Naive B cell (primary cell): Measurements from ENCODE around the gene ZC3H12C. TPM values are rescaled to one million over a fixed set of nuclear protein-coding genes. Genes with fewer than 3 reads are reported as not detected.
"Not testable (repeated sequence)": the region's sequence is repeated elsewhere in the genome, so short reads cannot be mapped to it uniquely, and the experiment has no call there.

Experiments used
- ATAC-seq, 2 donors: fragments of 150-1000 bp; cut with Tn5 transposase; 2 replicates each; pipeline ENCODE4 v1.10.0; 2021; ENCODE audit warnings: low read depth in 2 of 2, mild to moderate bottlenecking in 2 of 2, moderate library complexity in 2 of 2
- DNase-seq: peaks from one replicate; pipeline ENCODE4 v3.0.0; 2022
- H3K27ac Mint-ChIP-seq, 6 donors: one replicate each; pipeline ENCODE4 v1.8.0; 2020 to 2022; ENCODE audit warnings: mild to moderate bottlenecking in 6 of 6, mixed read lengths in 6 of 6, moderate library complexity in 5 of 6, inconsistent platforms in 2 of 6
- H3K27me3 Mint-ChIP-seq, 3 donors: one replicate each; pipeline ENCODE4 v1.8.0; 2021 to 2022; ENCODE audit warnings: mixed read lengths in 3 of 3, mild to moderate bottlenecking in 1 of 3
- H3K36me3 Mint-ChIP-seq, 2 donors: one replicate each; pipeline ENCODE4 v1.8.0; 2020 to 2022; ENCODE audit warnings: mixed read lengths in 2 of 2, inconsistent platforms in 1 of 2, mild to moderate bottlenecking in 1 of 2
- H3K4me1 Mint-ChIP-seq, 3 donors: one replicate each; pipeline ENCODE4 v1.8.0; 2020 to 2022; ENCODE audit warnings: mixed read lengths in 3 of 3, inconsistent platforms in 1 of 3, mild to moderate bottlenecking in 1 of 3, moderate library complexity in 1 of 3
- H3K4me3 Mint-ChIP-seq, 8 donors: one replicate each; pipeline ENCODE4 v1.8.0; 2020 to 2022; ENCODE audit warnings: mild to moderate bottlenecking in 8 of 8, mixed read lengths in 8 of 8, moderate library complexity in 8 of 8, inconsistent platforms in 2 of 8
- H3K9me3 Mint-ChIP-seq, 7 donors: one replicate each; pipeline ENCODE4 v1.8.0; 2020 to 2022; ENCODE audit warnings: mixed read lengths in 7 of 7, mild to moderate bottlenecking in 5 of 7, inconsistent platforms in 2 of 7, moderate library complexity in 1 of 7
- polyA plus RNA-seq, 6 donors: library from polyadenylated mRNA; unstranded; fragments of 300-500 nt; fragmentation: Illumina TruSeq; gene quantifications; one replicate each; pipeline ENCODE4 v1.2.3, GENCODE V29; 2021; ENCODE audit warnings: low read depth in 6 of 6

ZC3H12C gene
- polyA plus RNA-seq, 6 donors from 2014 or later, result 0.08 TPM; not detected in 5

DNA sequence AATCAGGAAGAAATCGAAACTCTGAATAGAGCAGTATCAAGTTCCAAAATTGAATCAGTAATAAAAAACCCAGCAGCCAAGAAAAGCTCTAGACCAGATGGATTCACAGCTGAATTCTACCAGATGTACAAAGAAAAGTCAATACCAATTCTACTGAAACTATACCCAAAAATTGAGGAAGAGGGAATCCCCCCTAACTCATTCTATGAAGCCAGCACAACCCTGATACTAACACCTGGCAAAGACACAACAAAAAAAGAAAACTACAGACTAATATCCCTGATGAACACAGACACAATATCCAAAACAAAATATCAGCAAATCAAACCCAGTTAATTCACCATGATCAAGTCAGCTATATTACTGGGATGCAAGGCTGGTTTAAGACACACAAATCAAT lies 97.7 kb downstream of the ZC3H12C start:
- Mint-ChIP-seq H3K36me3 (peaks cover 0 to 18% of the 10 kb centered on the region in 2 donors), H3K4me1 (peaks cover 7 to 22% (median 18%) of the 10 kb centered on the region in 3 donors), H3K27ac (no peak overlapping the region), H3K4me3 (no peak overlapping the region), H3K9me3 (peaks cover 5 to 32% (median 12%) of the 10 kb centered on the region in 7 donors), H3K27me3 (peaks cover 46 to 72% (median 54%) of the 10 kb centered on the region in 3 donors)
- DNase-seq (no peak), ATAC-seq (no peak)

DNA sequence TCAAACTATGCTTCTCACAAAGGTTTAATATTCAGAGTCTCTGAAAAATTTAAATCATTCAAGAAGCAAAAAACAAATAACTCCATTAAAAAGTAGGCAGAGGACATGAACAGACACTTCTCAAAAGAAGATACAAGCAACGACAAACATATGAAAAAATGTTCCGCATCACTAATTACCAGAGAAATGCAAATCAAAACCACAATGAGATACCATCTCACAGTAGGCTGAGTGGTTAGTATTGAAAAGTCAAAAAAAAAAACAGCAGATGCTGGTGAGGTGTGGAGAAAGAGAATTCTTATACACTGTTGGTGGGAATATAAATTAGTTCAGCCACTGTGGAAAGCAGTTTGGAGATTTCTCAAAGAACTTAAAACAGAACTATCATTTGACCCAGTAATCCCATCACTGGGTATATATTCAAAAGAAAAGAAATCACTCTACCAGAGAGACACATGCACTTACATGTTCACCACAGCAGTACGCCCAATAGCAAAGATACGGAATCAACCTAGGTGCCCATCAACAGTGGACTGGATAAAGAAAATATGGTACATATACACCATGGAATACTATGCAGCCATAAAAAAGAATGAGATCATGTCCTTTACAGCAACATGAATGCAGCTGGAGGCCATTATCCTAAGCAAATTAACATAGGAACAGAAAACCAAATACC lies 99.6 kb downstream of the ZC3H12C start:
- peaks cover 7 to 22% (median 16%) of the 10 kb centered on the region in 3 donors for H3K4me1 Mint-ChIP-seq
- H3K4me3 Mint-ChIP-seq, result peak overlapping the region in 1 of 8 donors; percentile 44
- peaks cover 53 to 67% (median 58%) of the 10 kb centered on the region in 3 donors for H3K27me3 Mint-ChIP-seq
- ATAC-seq, result peak; percentile 83 to 86
- DNase-seq, result peak; percentile 42
- H3K9me3 Mint-ChIP-seq, result peaks cover 5 to 32% (median 12%) of the 10 kb centered on the region in 7 donors
- H3K27ac Mint-ChIP-seq, result peak overlapping the region in 1 of 6 donors; percentile 33
- H3K36me3 Mint-ChIP-seq, result peaks cover 0 to 18% of the 10 kb centered on the region in 2 donors

DNA sequence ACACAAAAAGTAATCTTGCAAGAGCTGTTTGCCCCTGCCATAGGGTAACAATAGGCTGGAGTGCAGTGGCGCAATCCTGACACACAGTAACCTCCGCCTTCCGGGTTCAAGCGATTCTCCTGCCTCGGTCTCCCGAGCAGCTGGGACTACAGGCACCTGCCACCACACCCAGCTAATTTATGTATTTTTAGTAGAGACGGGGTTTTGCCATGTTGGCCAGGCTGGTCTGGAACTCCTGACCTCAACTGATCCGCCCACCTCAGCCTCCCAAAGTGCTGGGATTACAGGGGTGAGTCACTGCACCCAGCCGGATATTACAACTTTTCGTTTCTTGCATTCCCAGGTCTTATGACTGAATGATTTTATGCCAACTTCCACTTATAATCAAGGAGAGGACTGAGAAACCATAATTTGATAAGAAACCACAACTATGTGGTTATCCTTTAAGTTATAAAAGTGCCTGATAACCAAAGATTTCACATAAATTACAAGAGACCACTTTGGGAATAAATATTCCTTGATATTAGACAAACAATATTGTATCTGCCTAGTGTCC lies 101.1 kb downstream of the ZC3H12C start:
- peaks cover 44 to 58% (median 50%) of the 10 kb centered on the region in 3 donors for H3K27me3 Mint-ChIP-seq
- not testable (repeated sequence) for H3K4me3 Mint-ChIP-seq, DNase-seq, ATAC-seq
- peaks cover 7 to 22% (median 16%) of the 10 kb centered on the region in 3 donors for H3K4me1 Mint-ChIP-seq
- H3K36me3 Mint-ChIP-seq, result peaks cover 0 to 18% of the 10 kb centered on the region in 2 donors
- peaks cover 5 to 32% (median 12%) of the 10 kb centered on the region in 7 donors for H3K9me3 Mint-ChIP-seq
- peak overlapping the region in 1 of 6 donors; percentile 54 for H3K27ac Mint-ChIP-seq

DNA sequence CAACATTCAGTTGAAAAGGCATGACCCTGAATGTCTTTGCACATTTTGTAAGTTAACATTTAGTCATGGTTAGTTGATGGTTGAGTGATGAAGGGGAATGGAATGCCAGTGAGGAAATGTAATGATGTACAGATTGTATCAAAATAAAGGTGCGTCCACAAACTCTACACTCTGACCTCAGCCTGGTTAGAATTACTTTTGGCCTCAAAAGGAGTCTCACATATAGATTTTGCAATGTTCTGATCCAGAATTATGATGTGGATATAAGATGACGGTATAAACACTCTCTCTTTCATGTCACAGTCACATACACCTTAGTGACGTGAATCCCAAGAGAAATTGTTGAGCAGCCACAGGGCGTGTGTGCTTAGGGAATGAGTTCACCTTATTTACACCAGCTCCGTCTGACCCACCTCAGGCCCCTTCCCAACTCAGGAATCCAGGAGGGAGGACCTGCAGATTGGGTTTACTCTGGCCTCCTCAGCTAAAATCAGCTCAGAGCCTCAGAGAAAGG lies 103.1 kb downstream of the ZC3H12C start:
- Mint-ChIP-seq H3K27me3 (peaks cover 28 to 46% (median 43%) of the 10 kb centered on the region in 3 donors), H3K36me3 (peaks cover 0 to 10% of the 10 kb centered on the region in 2 donors), H3K27ac (no peak overlapping the region), H3K9me3 (peaks cover 0 to 24% (median 11%) of the 10 kb centered on the region in 7 donors), H3K4me1 (peaks cover 7 to 16% (median 14%) of the 10 kb centered on the region in 3 donors), H3K4me3 (no peak overlapping the region)
- DNase-seq (no peak), ATAC-seq (no peak)

DNA sequence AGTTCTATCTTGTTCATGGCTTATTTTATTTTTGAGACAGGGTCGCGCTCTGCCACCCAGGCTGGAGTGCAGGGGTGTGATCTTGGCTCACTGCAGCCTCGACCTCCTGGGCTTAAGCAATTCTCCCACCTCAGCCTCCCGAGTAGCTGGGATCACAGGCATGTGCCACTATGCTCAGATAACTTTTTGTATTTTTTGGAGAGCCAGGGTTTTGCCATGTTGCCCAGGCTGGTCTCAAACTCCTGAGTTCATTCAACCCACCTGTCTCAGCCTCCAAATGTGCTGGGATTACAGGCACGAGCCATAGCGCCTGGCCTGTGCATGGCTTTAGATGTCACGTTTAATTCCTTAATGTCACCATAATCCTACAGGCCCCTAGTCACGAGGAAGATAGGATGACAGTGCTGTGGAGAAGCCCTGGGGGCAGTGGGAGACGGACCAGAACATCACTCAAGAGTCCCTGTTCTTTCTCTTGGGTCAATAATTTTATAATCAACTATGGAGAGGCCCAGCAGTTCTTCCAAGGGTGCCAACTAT lies 103.8 kb downstream of the ZC3H12C start:
- no peak overlapping the region for H3K4me3 Mint-ChIP-seq
- H3K36me3 Mint-ChIP-seq, result peaks cover 0 to 9% of the 10 kb centered on the region in 2 donors
- no peak for DNase-seq
- peaks cover 33 to 47% (median 44%) of the 10 kb centered on the region in 3 donors for H3K27me3 Mint-ChIP-seq
- peaks cover 0 to 17% (median 11%) of the 10 kb centered on the region in 7 donors for H3K9me3 Mint-ChIP-seq
- ATAC-seq, result no peak
- H3K4me1 Mint-ChIP-seq, result peaks cover 7 to 17% (median 13%) of the 10 kb centered on the region in 3 donors
- no peak overlapping the region for H3K27ac Mint-ChIP-seq

DNA sequence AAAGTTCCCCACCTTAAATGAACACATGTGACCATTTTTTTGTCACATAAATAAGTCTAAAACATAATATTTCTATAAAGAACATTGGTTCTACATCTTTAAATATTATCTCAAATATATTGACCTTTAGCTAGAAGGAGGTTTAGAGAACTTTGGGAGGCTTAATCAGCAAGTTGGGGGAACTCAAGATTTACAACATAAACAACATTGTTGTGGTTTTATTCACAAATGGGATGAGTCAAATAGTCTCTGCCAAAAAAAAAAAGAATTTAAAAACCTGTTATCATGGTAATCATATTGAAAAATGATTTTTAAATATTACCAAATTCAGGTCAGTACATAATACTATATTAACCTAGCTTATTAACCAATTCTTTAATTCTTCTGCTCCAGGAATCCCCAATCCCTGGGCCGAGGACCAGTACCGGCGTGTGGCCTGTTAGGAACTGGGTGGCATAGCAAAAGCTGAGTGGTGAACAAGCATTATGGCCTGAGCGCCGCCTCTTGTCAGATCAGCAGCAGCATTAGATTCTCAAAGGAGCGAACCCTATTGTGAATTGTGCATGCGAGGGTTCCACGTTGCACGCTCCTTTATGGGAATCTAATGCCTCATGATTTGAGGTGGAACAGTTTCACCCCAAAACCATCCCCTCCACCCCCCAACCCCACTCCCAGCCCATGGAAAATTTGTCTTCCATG lies 105.0 kb downstream of the ZC3H12C start:
- Mint-ChIP-seq H3K4me3 (no peak overlapping the region), H3K27ac (no peak overlapping the region), H3K9me3 (peaks cover 0 to 5% (median 2%) of the 10 kb centered on the region in 7 donors), H3K27me3 (peaks cover 33 to 48% (median 43%) of the 10 kb centered on the region in 3 donors), H3K36me3 (peaks cover 0 to 5% of the 10 kb centered on the region in 2 donors), H3K4me1 (peaks cover 0 to 8% (median under 1%) of the 10 kb centered on the region in 3 donors)
- no peak for DNase-seq
- no peak for ATAC-seq

DNA sequence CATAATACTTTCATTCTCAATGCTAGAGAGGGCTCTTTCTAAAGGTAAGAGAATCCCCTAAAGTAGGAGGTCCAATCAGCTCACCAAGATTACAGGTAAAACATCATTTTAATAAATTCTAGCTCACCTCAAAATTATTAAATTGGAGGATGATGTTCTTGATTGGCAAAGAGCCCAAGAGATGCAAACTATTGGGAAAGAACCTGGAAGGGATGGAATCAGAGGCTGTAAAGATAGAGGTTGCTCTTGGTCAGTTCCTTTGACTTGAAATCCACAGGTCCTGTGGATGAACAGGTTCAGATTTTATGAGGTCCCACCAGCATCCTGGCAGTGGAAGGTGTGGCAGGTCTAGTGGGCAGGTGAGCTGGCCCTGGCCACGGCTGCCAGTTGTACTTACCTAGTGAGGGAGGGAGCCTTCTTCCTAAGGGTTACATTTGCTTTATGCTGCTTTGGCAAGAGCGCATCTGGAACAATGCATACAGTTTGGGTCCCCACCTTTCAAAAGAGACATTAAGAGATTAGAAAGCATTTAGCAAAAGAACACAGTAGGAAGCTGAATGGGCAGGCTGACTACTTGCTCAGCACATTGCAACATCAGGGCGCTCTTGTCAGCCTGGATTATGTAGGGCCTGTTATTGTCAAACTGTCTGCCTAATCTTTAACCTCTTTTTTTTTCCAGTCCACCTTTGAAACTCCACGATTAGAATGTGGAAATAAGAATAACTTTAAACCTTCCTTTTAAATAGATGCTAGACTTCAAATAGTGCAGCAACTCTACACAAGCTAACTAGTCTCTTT lies 106.2 kb downstream of the ZC3H12C start:
- no peaks in the 10 kb centered on the region for H3K9me3 Mint-ChIP-seq
- no peaks in the 10 kb centered on the region for H3K36me3 Mint-ChIP-seq
- no peak overlapping the region for H3K4me3 Mint-ChIP-seq
- ATAC-seq, result no peak
- DNase-seq, result no peak
- peak overlapping the region in 1 of 6 donors; percentile 33 for H3K27ac Mint-ChIP-seq
- H3K4me1 Mint-ChIP-seq, result peaks cover 0 to 4% (median 0%) of the 10 kb centered on the region in 3 donors
- H3K27me3 Mint-ChIP-seq, result peaks cover 33 to 43% (median 34%) of the 10 kb centered on the region in 3 donors

DNA sequence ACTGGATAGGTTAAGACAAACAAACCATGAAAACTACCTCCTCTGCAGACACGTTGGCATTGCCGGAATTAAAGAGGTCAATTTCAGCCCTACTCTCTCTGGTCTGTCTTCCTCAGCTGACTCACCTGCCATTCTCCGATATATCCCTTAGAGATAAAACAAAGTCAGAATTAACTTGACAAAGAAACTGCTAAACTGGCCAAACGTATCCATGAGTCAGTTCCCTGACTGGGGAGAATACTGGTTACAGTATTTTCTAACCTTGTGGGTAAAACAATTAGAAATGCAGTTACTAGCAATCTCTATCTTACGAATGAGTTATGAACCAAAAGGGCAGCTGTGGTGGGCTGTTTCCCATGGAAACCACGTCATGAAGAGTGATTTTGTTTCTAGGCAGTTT lies 107.0 kb downstream of the ZC3H12C start:
- H3K4me3 Mint-ChIP-seq, result no peak overlapping the region
- peaks cover 28 to 39% (median 32%) of the 10 kb centered on the region in 3 donors for H3K27me3 Mint-ChIP-seq
- no peaks in the 10 kb centered on the region for H3K36me3 Mint-ChIP-seq
- H3K27ac Mint-ChIP-seq, result no peak overlapping the region
- no peak for ATAC-seq
- H3K9me3 Mint-ChIP-seq, result no peaks in the 10 kb centered on the region
- DNase-seq, result no peak
- peaks cover 0 to 4% (median 0%) of the 10 kb centered on the region in 3 donors for H3K4me1 Mint-ChIP-seq

DNA sequence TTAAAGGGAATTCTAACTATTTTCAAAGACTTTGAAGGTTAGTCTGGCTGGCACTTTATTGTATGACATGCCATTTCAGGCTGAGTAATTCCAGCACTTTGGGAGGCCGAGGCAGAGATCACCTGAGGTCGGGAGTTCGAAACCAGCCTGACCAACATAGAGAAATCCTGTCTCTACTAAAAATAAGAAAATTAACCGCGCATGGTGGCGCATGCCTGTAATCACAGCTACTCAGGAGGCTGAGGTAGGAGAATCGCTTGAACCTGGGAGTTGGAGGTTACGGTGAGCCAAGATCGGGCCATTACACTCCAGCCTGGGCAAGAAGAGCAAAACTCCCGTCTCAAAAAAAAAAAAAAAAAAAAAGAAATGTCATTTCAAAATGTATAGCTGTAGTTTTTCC lies 107.6 kb downstream of the ZC3H12C start:
- H3K36me3 Mint-ChIP-seq, result no peaks in the 10 kb centered on the region
- no peak overlapping the region for H3K4me3 Mint-ChIP-seq
- H3K9me3 Mint-ChIP-seq, result no peaks in the 10 kb centered on the region
- ATAC-seq (no peak), DNase-seq (no peak)
- H3K4me1 Mint-ChIP-seq, result peaks cover 0 to 4% (median 0%) of the 10 kb centered on the region in 3 donors
- no peak overlapping the region for H3K27ac Mint-ChIP-seq
- peaks cover 22 to 33% (median 26%) of the 10 kb centered on the region in 3 donors for H3K27me3 Mint-ChIP-seq

DNA sequence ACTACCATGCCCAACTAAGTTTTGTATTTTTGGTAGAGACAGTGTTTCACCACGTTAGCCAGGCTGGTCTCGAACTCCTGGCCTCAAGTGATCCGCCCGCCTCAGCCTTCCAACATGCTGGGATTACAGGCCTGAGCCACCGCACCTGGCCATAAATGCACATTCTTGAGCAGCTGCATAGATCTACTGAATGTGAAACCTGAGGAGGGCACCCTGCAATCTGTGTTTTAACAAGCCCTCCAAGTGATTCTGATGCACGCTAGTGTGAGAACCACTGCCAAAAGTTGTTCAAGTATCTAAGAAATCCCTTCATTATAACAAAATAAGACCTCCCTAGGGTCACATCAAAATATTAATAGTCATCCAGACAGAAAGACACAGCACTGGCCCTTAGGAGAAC lies 113.9 kb downstream of the ZC3H12C start:
- Mint-ChIP-seq H3K36me3 (no peaks in the 10 kb centered on the region), H3K9me3 (peaks cover 0 to 4% (median 0%) of the 10 kb centered on the region in 7 donors), H3K4me1 (peaks cover 0 to 7% (median 4%) of the 10 kb centered on the region in 3 donors), H3K27ac (no peak overlapping the region), H3K27me3 (peaks cover 7 to 17% (median 8%) of the 10 kb centered on the region in 3 donors), H3K4me3 (no peak overlapping the region)
- ATAC-seq, result no peak
- no peak for DNase-seq

DNA sequence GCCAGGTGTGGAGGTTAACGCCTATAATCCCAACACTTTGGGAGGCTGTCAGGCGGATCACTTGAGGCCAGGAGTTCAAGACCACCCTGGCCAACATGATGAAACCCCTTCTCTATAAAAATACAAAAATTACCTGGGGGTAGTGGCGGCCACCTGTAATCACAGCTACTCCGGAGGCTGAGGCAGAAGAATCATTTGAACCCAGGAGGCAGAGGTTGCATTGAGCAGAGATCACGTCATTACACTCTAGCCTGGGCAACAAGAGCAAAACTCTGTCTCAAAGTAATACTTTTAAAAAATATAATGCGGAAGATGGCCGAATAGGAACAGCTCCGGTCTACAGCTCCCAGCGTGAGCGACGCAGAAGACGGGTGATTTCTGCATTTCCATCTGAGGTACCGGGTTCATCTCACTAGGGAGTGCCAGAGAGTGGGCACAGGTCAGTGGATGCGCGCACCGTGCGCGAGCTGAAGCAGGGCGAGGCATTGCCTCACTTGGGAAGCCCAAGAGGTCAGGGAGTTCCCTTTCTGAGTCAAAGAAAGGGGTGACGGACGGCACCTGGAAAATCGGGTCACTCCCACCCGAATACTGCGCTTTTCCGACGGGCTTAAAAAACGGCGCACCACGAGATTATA lies 115.6 kb downstream of the ZC3H12C start:
- H3K4me1 Mint-ChIP-seq, H3K36me3 Mint-ChIP-seq, H3K9me3 Mint-ChIP-seq, H3K27ac Mint-ChIP-seq, DNase-seq, ATAC-seq: not testable (repeated sequence)
- Mint-ChIP-seq H3K4me3 (peak overlapping the region in 7 of 8 donors; percentile 40 to 89 (median 67)), H3K27me3 (peaks cover 0 to 10% (median 8%) of the 10 kb centered on the region in 3 donors)

DNA sequence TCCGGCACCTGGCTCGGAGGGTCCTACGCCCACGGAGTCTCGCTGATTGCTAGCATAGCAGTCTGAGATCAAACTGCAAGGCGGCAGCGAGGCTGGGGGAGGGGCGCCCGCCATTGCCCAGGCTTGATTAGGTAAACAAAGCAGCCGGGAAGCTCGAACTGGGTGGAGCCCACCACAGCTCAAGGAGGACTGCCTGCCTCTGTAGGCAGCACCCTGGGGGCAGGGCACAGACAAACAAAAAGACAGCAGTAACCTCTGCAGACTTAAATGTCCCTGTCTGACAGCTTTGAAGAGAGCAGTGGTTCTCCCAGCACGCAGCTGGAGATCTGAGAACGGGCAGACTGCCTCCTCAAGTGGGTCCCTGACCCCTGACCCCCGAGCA lies 116.1 kb downstream of the ZC3H12C start:
- DNase-seq, H3K27ac Mint-ChIP-seq, H3K9me3 Mint-ChIP-seq, H3K4me1 Mint-ChIP-seq, H3K36me3 Mint-ChIP-seq, ATAC-seq: not testable (repeated sequence)
- Mint-ChIP-seq H3K27me3 (peaks cover 0 to 10% (median 8%) of the 10 kb centered on the region in 3 donors), H3K4me3 (peak overlapping the region in 6 of 8 donors; percentile 22 to 89 (median 68))
